Neural cell (in vitro differentiated cells): ENCODE results near the gene CNTNAP2.

ENCODE experiments used
- EP300 ChIP-seq: fragments of 450-650 bp; conservative IDR thresholded peaks from 2 replicates; pipeline ENCODE4 v1.6.1; 2014; ENCODE audit warnings: antibody characterized with exemption, mild to moderate bottlenecking, moderate library complexity; ENCODE audit not compliant: poor library complexity, severe bottlenecking
- EZH2 ChIP-seq: fragments of 200-600, 300-800 bp; shearing (Covaris generic), sonication (generic); IDR thresholded peaks from 2 replicates; pipeline ENCODE4 v1.6.1; 2014; ENCODE audit warnings: antibody characterized with exemption, low read length, borderline replicate concordance, mild to moderate bottlenecking; ENCODE audit not compliant: insufficient read depth, poor library complexity, severe bottlenecking
- POLR2AphosphoS5 ChIP-seq: IDR thresholded peaks from 2 replicates; pipeline ENCODE4 v1.6.1; 2012
- REST ChIP-seq: IDR thresholded peaks from 2 replicates; pipeline ENCODE4 v1.6.1; 2012; ENCODE audit warnings: borderline replicate concordance
- TF ChIP-seq, protein P1 (sequence below): fragments of 450-650 bp; IDR thresholded peaks from 2 replicates; pipeline ENCODE4 v1.5.1; 2014; ENCODE audit warnings: antibody characterized with exemption, mild to moderate bottlenecking, moderate library complexity; ENCODE audit not compliant: poor library complexity, severe bottlenecking

GRCh38 chr7:147103224-147103623, 986.6 kb downstream of the CNTNAP2 start:
- TF ChIP-seq, protein P1, sequence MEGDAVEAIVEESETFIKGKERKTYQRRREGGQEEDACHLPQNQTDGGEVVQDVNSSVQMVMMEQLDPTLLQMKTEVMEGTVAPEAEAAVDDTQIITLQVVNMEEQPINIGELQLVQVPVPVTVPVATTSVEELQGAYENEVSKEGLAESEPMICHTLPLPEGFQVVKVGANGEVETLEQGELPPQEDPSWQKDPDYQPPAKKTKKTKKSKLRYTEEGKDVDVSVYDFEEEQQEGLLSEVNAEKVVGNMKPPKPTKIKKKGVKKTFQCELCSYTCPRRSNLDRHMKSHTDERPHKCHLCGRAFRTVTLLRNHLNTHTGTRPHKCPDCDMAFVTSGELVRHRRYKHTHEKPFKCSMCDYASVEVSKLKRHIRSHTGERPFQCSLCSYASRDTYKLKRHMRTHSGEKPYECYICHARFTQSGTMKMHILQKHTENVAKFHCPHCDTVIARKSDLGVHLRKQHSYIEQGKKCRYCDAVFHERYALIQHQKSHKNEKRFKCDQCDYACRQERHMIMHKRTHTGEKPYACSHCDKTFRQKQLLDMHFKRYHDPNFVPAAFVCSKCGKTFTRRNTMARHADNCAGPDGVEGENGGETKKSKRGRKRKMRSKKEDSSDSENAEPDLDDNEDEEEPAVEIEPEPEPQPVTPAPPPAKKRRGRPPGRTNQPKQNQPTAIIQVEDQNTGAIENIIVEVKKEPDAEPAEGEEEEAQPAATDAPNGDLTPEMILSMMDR = no peak
- TF ChIP-seq POLR2AphosphoS5 (no peak), REST (no peak), EP300 (no peak), EZH2 (no peak)
